ENCODE measurements around the gene CDK5. TPM values are rescaled to one million over a fixed set of nuclear protein-coding genes. Genes with fewer than 3 reads are reported as not detected.

Gene CDK5
- total RNA-seq, 2 experiments from 2014 or later, result 3.1 to 3.5 TPM

DNA sequence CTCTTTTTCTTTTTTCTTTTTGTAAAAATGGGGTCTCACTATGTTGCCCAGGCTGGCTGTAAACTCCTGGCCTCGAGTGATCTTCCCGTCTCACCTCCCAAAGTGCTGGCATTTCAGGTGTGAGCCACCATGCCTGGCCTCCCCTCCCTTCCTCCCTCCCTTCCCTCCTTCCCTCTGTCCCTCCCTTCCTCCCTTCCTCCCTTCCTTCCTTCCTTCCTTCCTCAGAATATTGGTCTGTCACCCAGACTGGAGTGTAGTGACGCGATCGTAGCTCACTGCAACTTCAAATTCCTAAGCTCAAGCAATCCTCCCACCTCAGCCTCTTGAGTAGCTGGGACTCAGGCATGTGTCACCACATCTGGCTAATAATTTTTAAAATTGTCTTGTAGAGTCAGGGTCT lies 37.0 kb upstream of the CDK5 start:
- Mint-ChIP-seq H3K9me3 (no peaks in the 10 kb centered on the region), H3K27ac (no peak overlapping the region), H3K36me3 (ENCODE audit: low read depth) (peaks cover 6% of the 10 kb centered on the region), H3K4me3 (no peak overlapping the region), H3K27me3 (no peaks in the 10 kb centered on the region), H3K4me1 (ENCODE audit: low read depth) (peaks cover 6% of the 10 kb centered on the region)
- intact Hi-C loops (cut with DNase I, micrococcal nuclease), result no loop called here
- Histone ChIP-seq H3K9me3 (ENCODE audit: control insufficient read depth in 1 of 2, insufficient read depth in 1 of 2, low read length in 2 of 2) (no peaks in the 10 kb centered on the region), H3K27ac (ENCODE audit: low read depth in 1 of 2, low read length in 2 of 2) (no peak overlapping the region), H3K4me1 (ENCODE audit: insufficient read depth, low read length) (peaks cover 23% of the 10 kb centered on the region), H3K4me3 (ENCODE audit: low read length) (no peak overlapping the region), H3K27me3 (ENCODE audit: control insufficient read depth in 1 of 2, insufficient read depth in 2 of 2, low read length in 2 of 2) (no peaks in the 10 kb centered on the region), H3K36me3 (ENCODE audit: insufficient read depth, low read length) (no peaks in the 10 kb centered on the region)
- POLR2A ChIA-PET, result no interaction called here
- DNase-seq, result no peak
- TF ChIP-seq, protein P1, sequence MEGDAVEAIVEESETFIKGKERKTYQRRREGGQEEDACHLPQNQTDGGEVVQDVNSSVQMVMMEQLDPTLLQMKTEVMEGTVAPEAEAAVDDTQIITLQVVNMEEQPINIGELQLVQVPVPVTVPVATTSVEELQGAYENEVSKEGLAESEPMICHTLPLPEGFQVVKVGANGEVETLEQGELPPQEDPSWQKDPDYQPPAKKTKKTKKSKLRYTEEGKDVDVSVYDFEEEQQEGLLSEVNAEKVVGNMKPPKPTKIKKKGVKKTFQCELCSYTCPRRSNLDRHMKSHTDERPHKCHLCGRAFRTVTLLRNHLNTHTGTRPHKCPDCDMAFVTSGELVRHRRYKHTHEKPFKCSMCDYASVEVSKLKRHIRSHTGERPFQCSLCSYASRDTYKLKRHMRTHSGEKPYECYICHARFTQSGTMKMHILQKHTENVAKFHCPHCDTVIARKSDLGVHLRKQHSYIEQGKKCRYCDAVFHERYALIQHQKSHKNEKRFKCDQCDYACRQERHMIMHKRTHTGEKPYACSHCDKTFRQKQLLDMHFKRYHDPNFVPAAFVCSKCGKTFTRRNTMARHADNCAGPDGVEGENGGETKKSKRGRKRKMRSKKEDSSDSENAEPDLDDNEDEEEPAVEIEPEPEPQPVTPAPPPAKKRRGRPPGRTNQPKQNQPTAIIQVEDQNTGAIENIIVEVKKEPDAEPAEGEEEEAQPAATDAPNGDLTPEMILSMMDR (IDR thresholded peaks at IDR 0.05), result no peak
- ATAC-seq (ENCODE audit: poor library complexity), result no peak
- CTCF ChIA-PET, result interaction anchor here (0.9 to 2.1 kb wide), 2 partner anchors 29 to 44 kb away, joined by 3 to 4 read pairs; no protein-coding TSS in a partner anchor

DNA sequence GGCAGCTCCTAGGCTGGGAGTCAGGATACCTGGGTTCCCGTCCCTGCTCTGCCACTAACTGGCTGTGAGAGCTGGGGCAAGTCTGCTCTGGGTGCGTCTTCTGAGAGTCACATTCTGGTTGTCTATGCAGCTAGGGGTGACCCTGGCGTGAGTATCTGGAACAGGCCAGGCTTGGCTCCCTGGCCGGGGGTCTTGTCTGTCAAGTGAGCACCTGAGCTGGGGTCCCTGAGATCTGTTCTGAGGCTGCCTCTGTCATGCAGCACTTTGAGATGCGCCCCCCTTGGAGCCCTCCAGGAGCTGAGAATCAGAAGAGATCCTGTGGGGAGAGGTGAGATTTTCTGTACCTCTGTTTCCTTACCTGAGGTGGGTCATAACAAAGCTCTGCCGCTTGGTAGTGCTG lies 36.1 kb upstream of the CDK5 start:
- no peak overlapping the region for H3K4me3 ChIP-seq (ENCODE audit: low read length)
- peaks cover 32% of the 10 kb centered on the region for H3K4me1 ChIP-seq (ENCODE audit: insufficient read depth, low read length)
- peaks cover 11% of the 10 kb centered on the region for H3K36me3 Mint-ChIP-seq (ENCODE audit: low read depth)
- DNase-seq (no peak), ATAC-seq (ENCODE audit: poor library complexity) (no peak)
- intact Hi-C loops (cut with DNase I, micrococcal nuclease), result no loop called here
- H3K4me3 Mint-ChIP-seq, result no peak overlapping the region
- TF ChIP-seq, protein P1 (IDR thresholded peaks at IDR 0.05), result no peak
- H3K9me3 Mint-ChIP-seq, result no peaks in the 10 kb centered on the region
- peaks cover 16% of the 10 kb centered on the region for H3K4me1 Mint-ChIP-seq (ENCODE audit: low read depth)
- H3K27ac ChIP-seq (ENCODE audit: low read depth in 1 of 2, low read length in 2 of 2), result no peak overlapping the region
- ChIA-PET POLR2A (no interaction called here), CTCF (interaction anchor here (1.2 kb wide), 1 partner anchor 30 kb away, joined by 3 read pairs; no protein-coding TSS in a partner anchor)
- no peak overlapping the region for H3K27ac Mint-ChIP-seq
- H3K27me3 ChIP-seq (ENCODE audit: control insufficient read depth in 1 of 2, insufficient read depth in 2 of 2, low read length in 2 of 2), result no peaks in the 10 kb centered on the region
- H3K27me3 Mint-ChIP-seq, result peaks cover 4% of the 10 kb centered on the region
- no peaks in the 10 kb centered on the region for H3K9me3 ChIP-seq (ENCODE audit: control insufficient read depth in 1 of 2, insufficient read depth in 1 of 2, low read length in 2 of 2)
- no peaks in the 10 kb centered on the region for H3K36me3 ChIP-seq (ENCODE audit: insufficient read depth, low read length)

DNA sequence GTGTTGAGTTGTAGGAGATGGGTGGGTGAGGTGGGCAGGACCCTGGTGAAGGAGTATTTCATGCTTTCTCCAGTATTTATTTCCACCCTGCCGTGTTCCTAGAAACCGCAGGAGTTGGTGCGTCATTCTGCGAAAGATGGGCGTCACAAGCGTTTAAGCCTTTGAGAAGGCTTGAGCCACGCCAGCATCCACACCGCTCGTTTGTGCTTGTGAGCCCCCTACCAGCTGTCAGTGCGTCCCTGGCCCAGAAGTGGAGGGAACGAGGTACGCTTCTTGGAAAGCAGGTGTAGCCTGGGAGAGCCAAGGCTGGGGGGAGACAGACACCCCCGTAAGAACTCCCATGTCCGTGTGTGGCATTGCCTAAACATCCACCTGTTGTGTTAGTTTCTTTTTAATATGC lies 34.3 kb upstream of the CDK5 start:
- H3K27me3 Mint-ChIP-seq, result peaks cover 4% of the 10 kb centered on the region
- Histone ChIP-seq H3K27ac (ENCODE audit: low read depth in 1 of 2, low read length in 2 of 2) (no peak overlapping the region), H3K4me1 (ENCODE audit: insufficient read depth, low read length) (peaks cover 50% of the 10 kb centered on the region), H3K9me3 (ENCODE audit: control insufficient read depth in 1 of 2, insufficient read depth in 1 of 2, low read length in 2 of 2) (peaks cover 0 to 3% of the 10 kb centered on the region in 2 experiments), H3K4me3 (ENCODE audit: low read length) (no peak overlapping the region), H3K27me3 (ENCODE audit: control insufficient read depth in 1 of 2, insufficient read depth in 2 of 2, low read length in 2 of 2) (no peaks in the 10 kb centered on the region), H3K36me3 (ENCODE audit: insufficient read depth, low read length) (no peaks in the 10 kb centered on the region)
- H3K4me3 Mint-ChIP-seq, result no peak overlapping the region
- no peaks in the 10 kb centered on the region for H3K9me3 Mint-ChIP-seq
- no peak overlapping the region for H3K27ac Mint-ChIP-seq
- no peak for DNase-seq
- POLR2A ChIA-PET, result no interaction called here
- intact Hi-C loops (cut with DNase I, micrococcal nuclease), result no loop called here
- peaks cover 23% of the 10 kb centered on the region for H3K4me1 Mint-ChIP-seq (ENCODE audit: low read depth)
- CTCF ChIA-PET, result interaction anchor here (0.9 to 1.6 kb wide), 2 partner anchors 18 to 20 kb away, joined by 3 to 4 read pairs; no protein-coding TSS in a partner anchor
- H3K36me3 Mint-ChIP-seq (ENCODE audit: low read depth), result peaks cover 11% of the 10 kb centered on the region
- TF ChIP-seq, protein P1 (IDR thresholded peaks at IDR 0.05), result no peak
- ATAC-seq (ENCODE audit: poor library complexity), result no peak
